Measurements from ENCODE around the gene ACVR1. TPM values are rescaled to one million over a fixed set of nuclear protein-coding genes. Genes with fewer than 3 reads are reported as not detected.

The ACVR1 gene
- total and polyA plus RNA-seq, 2 donors (not counting 3 experiments of a cell fraction or from before 2014, with no cell fraction given): 24.8 to 33.6 TPM

DNA sequence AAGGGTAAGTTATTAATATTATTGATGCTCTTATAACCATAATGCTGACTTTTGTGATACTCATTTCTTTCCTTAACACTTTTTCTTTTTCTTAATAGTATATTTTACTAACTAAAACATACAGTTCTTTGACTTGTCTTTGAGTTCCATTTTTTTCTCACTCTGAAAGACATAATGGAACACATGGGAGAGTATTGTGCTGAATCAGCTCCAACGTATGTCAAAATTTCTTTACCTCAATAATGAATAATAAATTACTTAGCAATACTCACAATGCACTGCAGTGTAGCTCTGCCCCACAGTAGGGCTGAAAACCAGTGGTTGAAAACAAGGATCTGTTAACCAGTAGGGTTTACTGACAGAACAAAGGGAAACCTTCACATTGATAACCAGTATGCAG, 40.7 kb downstream of the ACVR1 start:
- CTCF ChIA-PET: interaction anchor here (1.2 kb wide), 1 partner anchor 41 kb away, joined by 3 read pairs; the partner anchor contains the start of gene ACVR1
- no peak for FAIRE-seq
- BruUV-seq (replicated peaks): no TSS peak

More for the DNA sequence above, 40.7 kb downstream of the ACVR1 start:
- Histone ChIP-seq H2AFZ (ENCODE audit: low read depth, low read length) (no peak overlapping the region), H3K4me1 (ENCODE audit: control insufficient read depth, extremely low read depth, insufficient read depth, low read length) (peaks cover 46% of the 10 kb centered on the region), H3K4me3 (replicated peaks in 1 of 3; ENCODE audit: insufficient read depth in 1 of 3, low read depth in 1 of 3, low read length in 3 of 3) (no peak overlapping the region), H3K9ac (replicated peaks; ENCODE audit: extremely low read depth, insufficient read depth, low read length) (no peak overlapping the region), H3K27ac (ENCODE audit: insufficient read depth, low read depth, low read length) (no peak overlapping the region), H3K4me2 (ENCODE audit: insufficient read depth, low read length) (no peak overlapping the region), H3K9me3 (replicated peaks; ENCODE audit: control insufficient read depth, insufficient read depth, low read length) (no peaks in the 10 kb centered on the region), H3K27me3 (ENCODE audit: control insufficient read depth in 2 of 2, insufficient read depth in 2 of 2, low read length in 2 of 2) (no peaks in the 10 kb centered on the region), H3K79me2 (ENCODE audit: control insufficient read depth, insufficient read depth, low read length) (peaks cover 14% of the 10 kb centered on the region), H4K20me1 (replicated peaks; ENCODE audit: control insufficient read depth, extremely low read depth, insufficient read depth, low read length) (no peaks in the 10 kb centered on the region), H3K36me3 (ENCODE audit: control insufficient read depth in 2 of 2, extremely low read depth in 1 of 2, insufficient read depth in 2 of 2, low read length in 2 of 2) (no peaks in the 10 kb centered on the region), H3K9me1 (replicated peaks; ENCODE audit: control insufficient read depth, extremely low read depth, insufficient read depth, low read length) (no peaks in the 10 kb centered on the region)
- POLR2A ChIA-PET: no interaction called here
- no peak for TF ChIP-seq MYC (IDR thresholded peaks at IDR 0.05; ENCODE audit: low read depth, low read length)
- TF ChIP-seq FOS (IDR thresholded peaks at IDR 0.05; ENCODE audit: borderline replicate concordance, insufficient read depth, low read length): no peak
- TF ChIP-seq JUN (IDR thresholded peaks at IDR 0.05; ENCODE audit: borderline replicate concordance, insufficient read depth, insufficient read length, low read depth): no peak
- no peak for TF ChIP-seq POLR2AphosphoS5 (IDR thresholded peaks at IDR 0.05; ENCODE audit: insufficient read depth, low read depth, low read length)
- TF ChIP-seq GATA2 (IDR thresholded peaks at IDR 0.05; ENCODE audit: insufficient read depth, insufficient read length, low read depth, low read length): no peak
- no peak for TF ChIP-seq EZH2 (IDR thresholded peaks at IDR 0.05; ENCODE audit: borderline replicate concordance, low read depth, low read length, severe bottlenecking)
- TF ChIP-seq, protein P1, sequence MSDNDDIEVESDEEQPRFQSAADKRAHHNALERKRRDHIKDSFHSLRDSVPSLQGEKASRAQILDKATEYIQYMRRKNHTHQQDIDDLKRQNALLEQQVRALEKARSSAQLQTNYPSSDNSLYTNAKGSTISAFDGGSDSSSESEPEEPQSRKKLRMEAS (IDR thresholded peaks at IDR 0.05; ENCODE audit: insufficient read depth, insufficient read length): no peak
- no peak for TF ChIP-seq POLR2A (IDR thresholded peaks at IDR 0.05; ENCODE audit: low read depth, low read length)
- TF ChIP-seq, protein P2, sequence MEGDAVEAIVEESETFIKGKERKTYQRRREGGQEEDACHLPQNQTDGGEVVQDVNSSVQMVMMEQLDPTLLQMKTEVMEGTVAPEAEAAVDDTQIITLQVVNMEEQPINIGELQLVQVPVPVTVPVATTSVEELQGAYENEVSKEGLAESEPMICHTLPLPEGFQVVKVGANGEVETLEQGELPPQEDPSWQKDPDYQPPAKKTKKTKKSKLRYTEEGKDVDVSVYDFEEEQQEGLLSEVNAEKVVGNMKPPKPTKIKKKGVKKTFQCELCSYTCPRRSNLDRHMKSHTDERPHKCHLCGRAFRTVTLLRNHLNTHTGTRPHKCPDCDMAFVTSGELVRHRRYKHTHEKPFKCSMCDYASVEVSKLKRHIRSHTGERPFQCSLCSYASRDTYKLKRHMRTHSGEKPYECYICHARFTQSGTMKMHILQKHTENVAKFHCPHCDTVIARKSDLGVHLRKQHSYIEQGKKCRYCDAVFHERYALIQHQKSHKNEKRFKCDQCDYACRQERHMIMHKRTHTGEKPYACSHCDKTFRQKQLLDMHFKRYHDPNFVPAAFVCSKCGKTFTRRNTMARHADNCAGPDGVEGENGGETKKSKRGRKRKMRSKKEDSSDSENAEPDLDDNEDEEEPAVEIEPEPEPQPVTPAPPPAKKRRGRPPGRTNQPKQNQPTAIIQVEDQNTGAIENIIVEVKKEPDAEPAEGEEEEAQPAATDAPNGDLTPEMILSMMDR (IDR thresholded peaks at IDR 0.05; ENCODE audit: extremely low read depth in 1 of 2, insufficient read depth in 1 of 2, low read depth in 1 of 2, low read length in 2 of 2): no peak
- intact Hi-C loops (cut with micrococcal nuclease): no loop called here
- dilution Hi-C loops (cut with MboI; ENCODE audit: extremely low pct_ligation_motif_present, low sequenced_read_pairs): no loop called here
- no peak for DNase-seq (ENCODE audit: low read depth, low spot score)

Measured in endothelial cell of umbilical vein (primary cell).